Measurements from ENCODE around the gene MYO1G.

- TF ChIP-seq, protein P1, sequence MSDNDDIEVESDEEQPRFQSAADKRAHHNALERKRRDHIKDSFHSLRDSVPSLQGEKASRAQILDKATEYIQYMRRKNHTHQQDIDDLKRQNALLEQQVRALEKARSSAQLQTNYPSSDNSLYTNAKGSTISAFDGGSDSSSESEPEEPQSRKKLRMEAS (IDR thresholded peaks at IDR 0.05; ENCODE audit: low read depth), result no peak
- TF ChIP-seq, protein P2, sequence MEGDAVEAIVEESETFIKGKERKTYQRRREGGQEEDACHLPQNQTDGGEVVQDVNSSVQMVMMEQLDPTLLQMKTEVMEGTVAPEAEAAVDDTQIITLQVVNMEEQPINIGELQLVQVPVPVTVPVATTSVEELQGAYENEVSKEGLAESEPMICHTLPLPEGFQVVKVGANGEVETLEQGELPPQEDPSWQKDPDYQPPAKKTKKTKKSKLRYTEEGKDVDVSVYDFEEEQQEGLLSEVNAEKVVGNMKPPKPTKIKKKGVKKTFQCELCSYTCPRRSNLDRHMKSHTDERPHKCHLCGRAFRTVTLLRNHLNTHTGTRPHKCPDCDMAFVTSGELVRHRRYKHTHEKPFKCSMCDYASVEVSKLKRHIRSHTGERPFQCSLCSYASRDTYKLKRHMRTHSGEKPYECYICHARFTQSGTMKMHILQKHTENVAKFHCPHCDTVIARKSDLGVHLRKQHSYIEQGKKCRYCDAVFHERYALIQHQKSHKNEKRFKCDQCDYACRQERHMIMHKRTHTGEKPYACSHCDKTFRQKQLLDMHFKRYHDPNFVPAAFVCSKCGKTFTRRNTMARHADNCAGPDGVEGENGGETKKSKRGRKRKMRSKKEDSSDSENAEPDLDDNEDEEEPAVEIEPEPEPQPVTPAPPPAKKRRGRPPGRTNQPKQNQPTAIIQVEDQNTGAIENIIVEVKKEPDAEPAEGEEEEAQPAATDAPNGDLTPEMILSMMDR (IDR thresholded peaks at IDR 0.05), result no peak
Measured at GRCh38 chr7:44971188-44971901, 7.5 kb downstream of the MYO1G start.
